Measurements from ENCODE around the gene CARS1. TPM values are rescaled to one million over a fixed set of nuclear protein-coding genes. Genes with fewer than 3 reads are reported as not detected.

The CARS1 gene
- total RNA-seq, 4 donors from 2014 or later, result 37.0 to 61.3 (median 52.3) TPM

Small RNA genes within 50 kb of the gene (small RNA-seq; reads per million reads assigned to genes)
- gene RNU1-91P (0 reads per million in 4 donors), gene SNORA54 (10.2 to 20.0 (median 12.9) reads per million in 4 donors)

Other genes with a start within 250 kb of the CARS1 start
- gene CDKN1C, start 171.6 kb downstream of the CARS1 start, total RNA-seq, result 10 to 100 TPM; 12.4 to 40.0 (median 27.7) TPM
- gene PHLDA2, start 128.0 kb downstream of the CARS1 start, total RNA-seq, result 10 to 100 TPM in 1 of 4 donors, 1 to 10 TPM in 1, not detected in 2; 8.2 to 16.2 TPM
- 100 to 1,000 TPM in 3 of 4 donors, 10 to 100 TPM in 1; 63.6 to 140 (median 111) TPM for gene NAP1L4, start 65.1 kb downstream of the CARS1 start, total RNA-seq
- 100 to 1,000 TPM in 2 of 4 donors, 10 to 100 TPM in 2; 37.3 to 211 (median 105) TPM for gene OSBPL5, start 107.9 kb upstream of the CARS1 start, total RNA-seq
- gene MRGPRG, start 161.4 kb upstream of the CARS1 start, total RNA-seq, result not detected
- not detected for gene MRGPRE, start 175.0 kb upstream of the CARS1 start, total RNA-seq

Data from transverse colon (tissue), 4 donors.